Activated CD8-positive, alpha-beta memory T cell treated with anti-CD3 and anti-CD28 coated beads for 1 hour (primary cell): ENCODE results near the gene SCT.

Source experiments
- DNase-seq, 2 donors: peaks; one replicate each; pipeline ENCODE4 v3.0.0-alpha.2; 2020; ENCODE audit warnings: low read depth in 1 of 2; ENCODE audit errors: extremely low read depth in 1 of 2

The SCT gene

GRCh38 chr11:611001-611996 is 15.7 kb downstream of the SCT start:
- DNase-seq, result no peak

DNA sequence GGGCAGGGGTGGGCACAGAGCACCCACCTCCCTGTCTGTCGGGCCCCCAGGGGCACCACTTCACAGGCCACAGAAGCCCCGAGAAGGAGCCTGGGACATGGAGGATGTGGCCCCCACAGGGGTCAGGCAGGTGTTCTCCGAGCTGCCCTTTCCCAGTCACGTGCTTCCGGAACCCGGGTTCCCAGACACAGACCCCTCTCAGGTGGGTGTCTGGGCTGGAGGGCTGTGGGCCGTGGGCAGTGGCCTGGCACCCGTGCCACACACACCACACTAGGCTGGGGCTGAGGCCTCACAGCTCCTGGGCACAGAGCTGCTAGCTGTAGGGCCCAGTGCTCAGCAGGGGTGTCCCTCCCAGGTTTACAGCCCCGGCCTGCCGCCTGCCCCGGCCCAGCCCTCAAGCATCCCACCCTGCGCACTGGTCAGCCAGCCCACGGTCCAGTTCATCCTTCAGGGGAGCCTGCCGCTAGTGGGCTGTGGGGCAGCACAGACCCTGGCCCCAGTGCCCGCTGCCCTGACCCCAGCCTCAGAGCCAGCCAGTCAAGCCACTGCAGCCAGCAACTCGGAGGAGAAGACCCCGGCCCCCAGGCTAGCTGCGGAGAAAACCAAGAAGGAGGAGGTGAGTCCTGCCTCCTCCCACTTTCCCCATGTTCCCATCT is 16.7 kb downstream of the SCT start:
- no peak for DNase-seq

- no peak for DNase-seq
Observed at GRCh38 chr11:609341-609811, 17.6 kb downstream of the SCT start.

GRCh38 chr11:608791-609251 is 18.2 kb downstream of the SCT start:
- no peak for DNase-seq

GRCh38 chr11:607971-608659 is 18.9 kb downstream of the SCT start:
- DNase-seq, result no peak

- no peak for DNase-seq
Observed at GRCh38 chr11:607020-607780, 19.8 kb downstream of the SCT start.

DNA sequence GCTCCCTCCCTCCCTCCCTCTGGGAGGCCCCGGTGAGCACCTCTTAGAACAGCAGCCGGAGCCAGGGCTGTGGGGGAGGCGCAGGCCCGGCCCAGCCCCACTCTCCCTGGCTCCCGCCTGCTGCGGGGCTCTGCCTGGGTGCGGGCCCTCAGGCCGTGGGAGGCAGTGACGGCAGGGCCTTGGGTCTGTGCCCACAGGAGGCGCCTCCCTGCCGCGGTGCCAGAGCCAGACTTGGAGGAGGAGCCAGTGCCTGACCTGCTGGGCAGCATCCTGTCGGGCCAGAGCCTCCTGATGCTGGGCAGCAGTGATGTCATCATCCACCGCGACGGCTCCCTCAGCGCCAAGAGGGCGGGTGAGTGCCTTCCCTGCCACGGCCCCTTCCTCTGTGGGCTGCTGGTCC is 20.7 kb downstream of the SCT start:
- no peak for DNase-seq

- no peak for DNase-seq
Observed at GRCh38 chr11:605286-606129, 21.5 kb downstream of the SCT start.

DNA sequence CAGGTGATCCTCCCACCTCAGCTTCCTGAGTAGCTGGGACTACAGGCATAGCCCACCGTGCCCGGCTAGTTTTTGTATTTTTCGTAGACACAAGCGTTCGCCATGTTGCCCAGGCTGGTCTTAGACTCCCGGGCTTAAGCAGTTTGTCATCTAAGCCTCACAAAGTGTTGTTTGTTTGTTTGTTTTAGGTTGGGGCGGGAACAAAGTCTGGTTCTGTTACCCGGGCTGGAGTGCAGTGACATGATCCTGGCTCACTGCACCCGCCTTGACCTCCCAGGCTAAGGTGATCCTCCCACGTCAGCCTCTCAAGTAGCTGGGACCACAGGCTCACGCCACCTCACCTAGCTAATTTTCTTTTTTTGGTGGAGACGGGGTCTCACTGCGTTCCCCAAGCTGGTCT is 23.8 kb downstream of the SCT start:
- no peak for DNase-seq

GRCh38 chr11:601573-602245 is 25.3 kb downstream of the SCT start:
- no peak for DNase-seq

DNA sequence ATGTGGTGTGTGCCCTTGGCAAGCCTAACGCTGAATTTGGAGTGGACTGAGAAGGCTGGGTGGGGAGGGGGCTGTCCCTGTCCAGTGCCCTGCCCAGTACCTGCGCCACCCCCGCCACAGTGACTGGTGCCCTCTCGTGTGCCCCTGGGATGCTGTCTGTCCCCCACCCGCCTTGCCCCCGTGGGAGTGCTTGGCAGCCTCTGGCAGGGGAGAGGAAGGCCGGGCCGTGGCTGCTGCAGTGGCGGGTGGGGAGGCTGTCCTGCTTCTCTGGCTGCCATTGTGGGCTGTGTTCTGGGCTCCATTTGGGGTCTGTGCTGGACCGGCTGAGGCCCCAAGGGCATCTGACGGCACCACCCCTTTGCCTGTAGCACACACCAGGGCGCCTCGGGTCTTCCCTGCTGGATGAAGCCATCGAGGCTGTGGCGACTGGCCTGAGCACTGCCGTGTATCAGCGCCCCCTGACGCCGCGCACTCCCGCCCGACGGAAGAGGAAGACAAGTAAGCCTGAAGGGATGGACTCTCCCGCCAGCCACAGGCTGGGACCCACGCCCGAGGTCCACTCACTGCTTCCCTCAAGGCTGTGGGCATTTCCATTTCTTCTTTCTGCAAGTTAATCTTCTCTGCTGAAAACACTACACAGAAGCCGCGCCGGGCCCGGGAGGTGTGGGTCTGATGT is 28.8 kb downstream of the SCT start:
- DNase-seq, result no peak

DNA sequence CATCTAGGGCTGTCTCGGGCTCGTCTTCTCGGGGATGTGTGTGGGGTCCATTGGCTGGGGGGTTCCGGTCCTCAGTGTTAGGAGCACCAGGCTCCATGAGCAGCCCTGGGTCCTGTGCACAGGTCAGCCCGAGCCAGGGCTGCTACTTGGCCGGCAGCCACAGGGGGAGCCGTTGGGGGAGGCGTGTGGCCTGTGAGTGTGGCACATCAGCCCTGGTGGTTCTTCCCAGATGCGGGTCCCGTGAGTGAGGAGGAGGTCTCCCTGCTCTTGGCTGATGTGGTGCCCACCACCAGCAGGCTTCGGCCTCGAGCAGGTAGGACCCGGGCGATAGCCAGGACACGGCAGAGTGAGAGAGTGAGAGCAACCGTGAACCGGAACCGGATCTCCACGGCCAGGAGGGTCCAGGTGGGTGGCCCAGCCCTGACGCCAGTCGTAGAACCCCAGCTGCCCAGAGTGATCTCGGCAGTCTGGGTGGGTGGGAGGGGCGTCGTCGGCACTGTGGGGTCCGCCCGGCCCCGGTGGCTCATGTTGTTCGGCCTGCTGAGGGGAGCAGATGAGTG is 29.7 kb downstream of the SCT start:
- DNase-seq, result no peak

- DNase-seq, result no peak
Observed at GRCh38 chr11:596374-596773, 30.6 kb downstream of the SCT start.

DNA sequence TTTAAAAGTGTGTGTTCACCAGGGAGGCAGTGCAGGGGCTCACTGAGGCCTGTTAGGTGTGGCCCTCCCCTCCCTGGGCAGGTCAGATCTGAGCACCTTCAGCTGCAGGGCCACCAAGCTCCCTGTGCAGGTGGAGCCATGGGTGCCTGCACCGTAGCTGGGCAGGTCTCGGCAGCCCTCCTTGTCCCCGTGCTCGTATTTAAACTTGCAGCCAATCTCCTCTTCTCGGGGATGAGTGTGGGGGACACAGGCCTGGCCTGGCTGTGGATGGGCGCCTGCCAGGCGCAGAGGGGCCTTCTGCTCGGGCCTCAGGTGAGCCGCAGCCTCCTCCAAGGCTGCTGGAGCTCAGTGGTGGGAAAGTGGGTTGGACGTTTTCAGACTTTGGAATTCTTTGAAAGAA is 31.6 kb downstream of the SCT start:
- DNase-seq, result no peak

DNA sequence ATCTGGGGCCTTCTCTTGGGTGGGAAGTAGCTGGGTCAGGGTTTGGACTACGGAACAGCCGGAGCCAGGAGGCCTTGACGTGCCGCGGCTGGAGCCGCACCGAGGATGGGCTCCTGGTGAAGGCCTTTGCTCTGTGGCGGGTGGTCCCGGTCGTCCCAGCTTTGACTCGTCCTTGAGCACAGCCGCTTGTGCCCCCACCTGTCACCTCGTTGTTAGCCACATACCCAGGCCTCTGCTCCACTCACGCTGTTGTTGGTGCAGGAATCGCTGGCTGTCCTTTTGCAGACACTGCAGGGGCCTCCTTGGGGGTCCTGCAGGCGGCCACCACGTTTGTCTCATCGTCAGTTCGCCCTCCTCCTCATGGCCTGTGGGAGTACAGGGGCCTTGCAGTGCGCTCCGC is 33.6 kb downstream of the SCT start:
- no peak for DNase-seq

DNA sequence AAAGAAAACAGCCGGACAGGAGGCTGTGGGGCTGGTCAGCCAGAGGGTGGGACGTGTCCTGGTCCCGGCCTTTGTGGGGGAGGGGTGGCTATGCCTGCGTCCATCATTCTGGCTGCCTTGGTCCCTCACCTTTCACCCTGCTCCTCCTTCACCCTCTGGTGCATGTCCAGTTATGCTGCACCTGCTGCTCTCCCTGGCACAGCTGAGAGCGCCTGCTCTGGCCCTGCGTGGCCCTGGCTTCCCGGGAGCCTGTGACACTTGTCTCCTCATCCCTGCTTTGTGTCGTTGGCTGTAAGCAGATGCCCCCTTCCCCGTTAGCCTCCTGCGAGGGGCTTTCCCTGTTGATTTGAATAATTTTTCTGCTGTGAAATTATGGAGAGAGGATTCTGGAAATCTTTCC is 34.1 kb downstream of the SCT start:
- DNase-seq, result no peak

GRCh38 chr11:592501-592900 is 34.5 kb downstream of the SCT start:
- no peak for DNase-seq

- no peak for DNase-seq
Observed at GRCh38 chr11:590997-591396, 36.0 kb downstream of the SCT start.
